NCI-H446 treated with DMSO at 0.1 percent for 48 hours (cell line): ENCODE results near the gene TNFRSF1B.
"Not testable (repeated sequence)": the region's sequence is repeated elsewhere in the genome, so short reads cannot be mapped to it uniquely, and the experiment has no call there.

Source experiments
- DNase-seq: peaks from one replicate; lab custom pipeline; 2025; lab: John Stamatoyannopoulos, UW

Gene TNFRSF1B

GRCh38 chr1:12219800-12220199 lies 53.0 kb downstream of the TNFRSF1B start:
- no peak for DNase-seq

- DNase-seq = no peak
Observed at GRCh38 chr1:12220890-12221289, 54.1 kb downstream of the TNFRSF1B start.

- not testable (repeated sequence) for DNase-seq
Observed at GRCh38 chr1:12222700-12223099, 55.9 kb downstream of the TNFRSF1B start.

GRCh38 chr1:12224092-12224491 lies 57.3 kb downstream of the TNFRSF1B start:
- DNase-seq = not testable (repeated sequence)

- no peak for DNase-seq
Observed at GRCh38 chr1:12228979-12229378, 62.2 kb downstream of the TNFRSF1B start.

- DNase-seq = no peak
Observed at GRCh38 chr1:12229386-12229834, 62.6 kb downstream of the TNFRSF1B start.

GRCh38 chr1:12229835-12230548 lies 63.2 kb downstream of the TNFRSF1B start, which contains the start of gene VPS13D:
VPS13D (plus strand) TSS chr1:12230030; CDS start chr1:12234267, 4,237 bp downstream.
- peak; percentile 57 for DNase-seq

GRCh38 chr1:12230549-12231275 lies 63.9 kb downstream of the TNFRSF1B start:
- no peak for DNase-seq

GRCh38 chr1:12231276-12231595 lies 64.4 kb downstream of the TNFRSF1B start:
- DNase-seq = no peak

GRCh38 chr1:12232221-12232620 lies 65.4 kb downstream of the TNFRSF1B start:
- DNase-seq = no peak

GRCh38 chr1:12244078-12244477 lies 77.3 kb downstream of the TNFRSF1B start:
- DNase-seq = no peak

- DNase-seq = no peak
Observed at GRCh38 chr1:12244585-12244984, 77.8 kb downstream of the TNFRSF1B start.

- no peak for DNase-seq
Observed at GRCh38 chr1:12245116-12245515, 78.3 kb downstream of the TNFRSF1B start.

GRCh38 chr1:12245733-12246132 lies 78.9 kb downstream of the TNFRSF1B start:
- no peak for DNase-seq

GRCh38 chr1:12246584-12246983 lies 79.8 kb downstream of the TNFRSF1B start:
- DNase-seq = no peak

- no peak for DNase-seq
Observed at GRCh38 chr1:12249181-12249580, 82.4 kb downstream of the TNFRSF1B start.

GRCh38 chr1:12249748-12250147 lies 83.0 kb downstream of the TNFRSF1B start:
- DNase-seq = no peak

- no peak for DNase-seq
Observed at GRCh38 chr1:12251442-12251841, 84.7 kb downstream of the TNFRSF1B start.

GRCh38 chr1:12255913-12256312 lies 89.1 kb downstream of the TNFRSF1B start:
- DNase-seq = no peak

- DNase-seq = no peak
Observed at GRCh38 chr1:12258272-12258671, 91.5 kb downstream of the TNFRSF1B start.
